ENCODE data around the gene SOBP. TPM values are rescaled to one million over a fixed set of nuclear protein-coding genes. Genes with fewer than 3 reads are reported as not detected.
A peak's percentile ranks its signal among the peaks of the same experiment; 100 is the strongest.

SOBP gene
- total RNA-seq, 1 experiment from 2014 or later = 10.1 TPM

GRCh38 chr6:107665382-107665781 lies 175.5 kb downstream of the SOBP start (continued):
- no peak for TF ChIP-seq JUN (CRISPR knock-in tag; IDR thresholded peaks at IDR 0.05)
- TF ChIP-seq FOXK1 (CRISPR knock-in tag; IDR thresholded peaks at IDR 0.05) = no peak
- TF ChIP-seq ZNF396 (CRISPR knock-in tag; IDR thresholded peaks at IDR 0.05; ENCODE audit: borderline replicate concordance) = no peak
- no peak for TF ChIP-seq SP1 (CRISPR knock-in tag; conservative IDR thresholded peaks at IDR 0.05)
- no peak for TF ChIP-seq PRRX2 (CRISPR knock-in tag; IDR thresholded peaks at IDR 0.05)
- TF ChIP-seq ZNF263 (CRISPR knock-in tag; IDR thresholded peaks at IDR 0.05; ENCODE audit: low read depth) = no peak

- ChIA-PET CTCF (interaction anchor here (1.0 to 1.9 kb wide), 5 partner anchors 11 to 348 kb away, joined by 3 to 12 read pairs (median 4); partner anchors contain the start of gene PDSS2), POLR2A (interaction anchor here (0.6 kb wide), 1 partner anchor 457 kb away, joined by 5 read pairs; no protein-coding TSS in a partner anchor)
- Mint-ChIP-seq H3K27ac (peak overlapping the region; percentile 45), H3K36me3 (no peaks in the 10 kb centered on the region), H3K4me3 (no peak overlapping the region), H3K27me3 (ENCODE audit: low read depth) (no peaks in the 10 kb centered on the region; the same call in 1 of the 2 replicates), H3K9me3 (no peaks in the 10 kb centered on the region), H3K4me1 (peaks cover 55% of the 10 kb centered on the region)
- DNase-seq (ENCODE audit: low spot score) = no peak
- no peak for ATAC-seq
- TF ChIP-seq HMGA2 (CRISPR knock-in tag; IDR thresholded peaks at IDR 0.05) = no peak
- TF ChIP-seq NR1H2 (CRISPR knock-in tag; IDR thresholded peaks at IDR 0.05) = no peak
Measured at GRCh38 chr6:107666084-107666980, 176.4 kb downstream of the SOBP start.

GRCh38 chr6:107666981-107667601 lies 177.2 kb downstream of the SOBP start:
- Mint-ChIP-seq H3K4me1 (peaks cover 59% of the 10 kb centered on the region), H3K27me3 (ENCODE audit: low read depth) (no peaks in the 10 kb centered on the region; the same call in 1 of the 2 replicates), H3K36me3 (no peaks in the 10 kb centered on the region), H3K4me3 (no peak overlapping the region), H3K27ac (no peak overlapping the region), H3K9me3 (no peaks in the 10 kb centered on the region)
- DNase-seq (ENCODE audit: low spot score) = no peak
- POLR2A ChIA-PET = no interaction called here
- no peak for ATAC-seq
- TF ChIP-seq TEAD1 (CRISPR knock-in tag; IDR thresholded peaks at IDR 0.05) (no peak), HMGXB4 (CRISPR knock-in tag; IDR thresholded peaks at IDR 0.05) (no peak), ZBTB43 (CRISPR knock-in tag; IDR thresholded peaks at IDR 0.05) (no peak), MYBL2 (CRISPR knock-in tag; IDR thresholded peaks at IDR 0.05) (no peak), TP53 (CRISPR knock-in tag; IDR thresholded peaks at IDR 0.05) (no peak), ETV6 (CRISPR knock-in tag; IDR thresholded peaks at IDR 0.05) (no peak), ZNF512 (CRISPR knock-in tag; IDR thresholded peaks at IDR 0.05; ENCODE audit: borderline replicate concordance) (no peak), ESRRA (CRISPR knock-in tag; IDR thresholded peaks at IDR 0.05; ENCODE audit: borderline replicate concordance) (no peak), MLX (CRISPR knock-in tag; IDR thresholded peaks at IDR 0.05) (no peak), ZNF671 (CRISPR knock-in tag; IDR thresholded peaks at IDR 0.05) (no peak), KAT7 (CRISPR knock-in tag; IDR thresholded peaks at IDR 0.05; ENCODE audit: borderline replicate concordance) (no peak), NFYB (CRISPR knock-in tag; conservative IDR thresholded peaks at IDR 0.05; ENCODE audit: low read depth) (no peak)
- CTCF ChIA-PET = interaction anchor here (1.2 kb wide), 1 partner anchor 207 kb away, joined by 3 read pairs; the partner anchor contains the start of gene PDSS2

All from WTC11 (cell line).